Choroid plexus epithelial cell (primary cell): Measurements from ENCODE around the gene PPFIBP2.

ENCODE experiments used
- DNase-seq: peaks from one replicate; pipeline ENCODE4 v3.0.0-alpha.2; 2010; ENCODE audit warnings: low read depth
- H3K4me3 ChIP-seq: 2 replicates; pipeline ENCODE4 v1.5.1; 2011; ENCODE audit warnings: low read depth, mild to moderate bottlenecking, control low read depth, low read length, moderate library complexity
- TF ChIP-seq, protein P1 (sequence below): conservative IDR thresholded peaks from 2 replicates; pipeline ENCODE4 v1.5.1; 2011; ENCODE audit warnings: low read depth, mild to moderate bottlenecking, control low read depth, inconsistent platforms, low read length, moderate library complexity

Gene PPFIBP2

DNA sequence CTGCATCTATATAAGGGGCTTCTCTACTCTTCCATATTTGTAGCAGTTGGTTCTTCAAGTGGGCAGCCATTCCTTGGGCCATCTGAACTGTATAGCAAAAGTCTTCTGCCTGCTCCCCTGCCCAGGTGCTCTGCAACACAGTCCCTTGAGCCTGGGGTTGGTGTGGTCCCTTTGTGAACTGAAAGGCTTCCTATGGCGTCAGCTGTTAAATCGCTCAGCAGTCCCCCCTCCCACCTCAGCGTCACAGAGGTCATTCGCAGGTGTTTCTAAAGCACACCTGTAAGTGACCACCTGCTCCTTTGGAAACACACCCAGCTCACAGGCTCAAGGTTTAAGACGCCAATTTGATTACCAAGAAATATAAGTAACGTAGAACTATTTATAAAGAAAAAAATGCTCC is 122.6 kb downstream of the PPFIBP2 start:
- H3K4me3 ChIP-seq: no peak overlapping the region
- TF ChIP-seq, protein P1, sequence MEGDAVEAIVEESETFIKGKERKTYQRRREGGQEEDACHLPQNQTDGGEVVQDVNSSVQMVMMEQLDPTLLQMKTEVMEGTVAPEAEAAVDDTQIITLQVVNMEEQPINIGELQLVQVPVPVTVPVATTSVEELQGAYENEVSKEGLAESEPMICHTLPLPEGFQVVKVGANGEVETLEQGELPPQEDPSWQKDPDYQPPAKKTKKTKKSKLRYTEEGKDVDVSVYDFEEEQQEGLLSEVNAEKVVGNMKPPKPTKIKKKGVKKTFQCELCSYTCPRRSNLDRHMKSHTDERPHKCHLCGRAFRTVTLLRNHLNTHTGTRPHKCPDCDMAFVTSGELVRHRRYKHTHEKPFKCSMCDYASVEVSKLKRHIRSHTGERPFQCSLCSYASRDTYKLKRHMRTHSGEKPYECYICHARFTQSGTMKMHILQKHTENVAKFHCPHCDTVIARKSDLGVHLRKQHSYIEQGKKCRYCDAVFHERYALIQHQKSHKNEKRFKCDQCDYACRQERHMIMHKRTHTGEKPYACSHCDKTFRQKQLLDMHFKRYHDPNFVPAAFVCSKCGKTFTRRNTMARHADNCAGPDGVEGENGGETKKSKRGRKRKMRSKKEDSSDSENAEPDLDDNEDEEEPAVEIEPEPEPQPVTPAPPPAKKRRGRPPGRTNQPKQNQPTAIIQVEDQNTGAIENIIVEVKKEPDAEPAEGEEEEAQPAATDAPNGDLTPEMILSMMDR: no peak
- no peak for DNase-seq

DNA sequence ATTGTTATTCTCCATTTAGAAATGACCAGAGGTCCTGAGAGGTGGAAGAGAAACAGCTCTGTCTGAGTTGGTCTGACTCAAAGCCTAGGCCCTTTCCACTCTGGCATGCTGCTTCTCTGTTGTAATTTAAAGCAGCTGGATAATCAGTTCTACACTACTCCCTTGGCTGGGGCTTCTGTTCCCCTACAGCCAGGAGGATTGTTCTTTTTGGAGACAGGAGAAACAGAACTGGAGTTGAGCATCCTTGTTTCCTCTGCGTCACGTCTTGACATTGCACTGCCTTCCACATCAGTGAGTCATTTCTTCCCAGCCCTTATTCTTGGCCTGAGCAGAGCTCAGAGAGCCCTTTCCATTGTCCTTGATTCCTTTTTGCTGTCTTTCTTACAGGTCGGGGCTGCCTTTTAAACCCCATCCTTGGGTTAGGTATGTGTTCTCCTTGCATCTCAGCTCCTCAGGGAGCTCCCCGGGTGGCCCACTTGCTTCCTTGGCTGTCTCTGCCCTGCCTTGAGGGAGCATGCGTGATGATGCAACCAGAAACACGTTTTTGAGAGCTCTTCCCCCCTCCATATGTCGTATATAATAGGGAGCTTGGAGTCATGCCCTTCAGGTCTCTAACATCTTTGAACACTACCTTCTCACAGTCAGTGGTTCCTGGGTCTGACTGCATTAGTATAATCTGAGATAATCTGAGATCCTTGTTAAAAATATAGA is 123.8 kb downstream of the PPFIBP2 start:
- DNase-seq: peak; percentile 54
- TF ChIP-seq, protein P1: no peak
- no peak overlapping the region for H3K4me3 ChIP-seq

DNA sequence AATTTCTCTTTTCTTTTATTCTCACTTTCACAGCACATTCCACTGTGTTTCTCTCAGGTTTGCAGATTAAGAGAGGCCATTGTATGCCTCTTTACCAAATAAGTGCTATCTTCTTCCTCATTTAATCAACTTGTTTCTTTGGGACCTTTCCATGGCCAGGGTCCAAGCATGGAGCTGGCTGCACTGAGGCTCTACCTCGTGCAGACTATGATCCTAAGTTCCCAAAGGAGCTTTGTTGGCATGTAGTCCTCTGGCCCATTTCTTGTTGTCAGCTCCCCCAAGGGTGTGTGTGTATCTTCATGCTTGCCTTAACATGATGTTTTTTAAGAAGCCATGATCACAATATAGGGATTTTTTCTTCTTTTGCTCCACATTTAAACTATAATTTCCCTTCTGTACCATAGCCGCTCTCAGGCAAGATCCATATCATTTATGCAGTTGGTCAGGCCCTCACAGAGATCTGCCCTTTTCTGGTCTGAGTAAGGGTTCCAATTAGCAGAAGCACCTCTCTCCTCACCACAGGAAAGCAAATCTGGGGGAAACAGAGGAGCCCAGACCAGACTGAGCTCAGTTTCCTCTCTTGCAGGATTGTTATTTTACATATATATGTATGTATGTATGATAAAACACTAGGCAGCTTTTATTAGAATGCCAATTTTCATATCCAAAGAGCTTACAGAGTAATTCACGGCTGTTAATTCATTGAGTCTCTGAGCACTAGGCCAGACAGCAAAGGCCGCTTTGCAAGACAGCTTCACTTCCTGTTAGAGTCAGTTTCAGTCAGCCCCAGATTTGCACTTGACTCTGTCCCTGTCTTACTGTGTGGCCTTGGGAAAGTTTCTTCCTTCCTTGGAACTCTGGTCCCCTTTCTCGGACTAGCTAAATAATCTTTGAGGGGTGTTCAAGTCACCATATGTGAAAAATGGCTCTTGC is 125.2 kb downstream of the PPFIBP2 start:
- H3K4me3 ChIP-seq: no peak overlapping the region
- TF ChIP-seq, protein P1: no peak
- no peak for DNase-seq

DNA sequence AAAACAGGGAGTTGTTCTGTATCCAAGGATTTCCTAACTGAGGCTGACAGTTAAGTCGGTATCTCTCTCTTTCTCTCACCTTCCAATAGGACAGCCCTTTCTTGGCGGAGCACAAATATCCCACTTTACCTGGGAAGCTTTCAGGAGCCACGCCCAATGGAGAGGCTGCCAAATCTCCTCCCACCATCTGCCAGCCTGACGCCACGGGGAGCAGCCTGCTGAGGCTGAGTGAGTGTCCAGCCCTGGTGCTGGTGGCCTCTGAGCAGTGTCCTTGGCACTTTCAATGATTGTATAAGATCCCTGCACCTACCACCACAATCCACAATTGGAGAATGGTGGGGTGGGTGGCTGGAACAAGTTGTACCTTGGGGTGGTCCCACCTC is 125.8 kb downstream of the PPFIBP2 start:
- DNase-seq: no peak
- TF ChIP-seq, protein P1: no peak
- no peak overlapping the region for H3K4me3 ChIP-seq

DNA sequence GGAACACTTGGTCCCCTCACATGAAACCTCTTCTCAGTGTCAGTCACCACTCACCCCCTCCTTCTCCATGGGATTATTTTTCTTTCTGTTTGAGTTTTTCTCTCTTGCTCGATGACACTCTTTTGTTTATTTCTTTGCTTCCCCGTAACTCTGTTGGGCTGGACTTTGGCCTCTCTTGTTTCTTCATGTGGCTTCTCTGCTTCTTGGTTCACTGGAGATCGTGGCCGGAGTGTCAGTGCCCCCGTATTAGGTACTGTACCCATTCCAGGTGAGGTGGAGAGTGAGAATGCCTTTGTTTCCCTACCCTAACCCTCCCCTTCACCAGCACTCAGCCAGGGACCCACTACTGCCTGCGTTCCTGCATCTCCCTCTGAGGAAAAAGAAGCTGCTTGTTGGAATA is 127.0 kb downstream of the PPFIBP2 start:
- TF ChIP-seq, protein P1: no peak
- no peak for DNase-seq

DNA sequence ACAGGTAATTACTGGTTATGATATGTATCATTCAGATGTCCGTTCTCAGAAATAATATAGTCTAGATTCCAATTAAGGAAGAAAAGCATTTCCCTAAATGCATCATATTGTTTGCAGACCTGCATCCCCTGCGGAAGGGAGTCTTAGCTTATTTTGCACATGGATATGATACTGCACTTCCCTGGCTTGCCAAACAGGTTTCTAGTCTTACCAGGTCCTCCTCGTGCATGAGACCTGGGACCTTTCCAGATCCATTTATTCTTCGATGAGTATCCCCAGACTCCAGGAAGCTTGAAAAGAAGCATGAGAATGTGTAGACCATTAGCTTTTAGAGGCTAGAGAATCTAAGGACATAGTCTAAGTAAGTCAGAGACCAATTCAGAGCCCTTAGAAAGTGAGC is 128.9 kb downstream of the PPFIBP2 start:
- TF ChIP-seq, protein P1: no peak
- H3K4me3 ChIP-seq: no peak overlapping the region
- no peak for DNase-seq

More for the DNA sequence above, 127.0 kb downstream of the PPFIBP2 start:
- no peak overlapping the region for H3K4me3 ChIP-seq
